T-helper 1 cell (primary cell): ENCODE measurements around the gene CCDC146.
"Not testable (repeated sequence)": the region's sequence is repeated elsewhere in the genome, so short reads cannot be mapped to it uniquely, and the experiment has no call there.

Experiments
- DNase-seq, 5 donors: peaks; one replicate each; pipeline ENCODE4 v3.0.0-alpha.2; 2012 to 2020

Gene CCDC146

DNA sequence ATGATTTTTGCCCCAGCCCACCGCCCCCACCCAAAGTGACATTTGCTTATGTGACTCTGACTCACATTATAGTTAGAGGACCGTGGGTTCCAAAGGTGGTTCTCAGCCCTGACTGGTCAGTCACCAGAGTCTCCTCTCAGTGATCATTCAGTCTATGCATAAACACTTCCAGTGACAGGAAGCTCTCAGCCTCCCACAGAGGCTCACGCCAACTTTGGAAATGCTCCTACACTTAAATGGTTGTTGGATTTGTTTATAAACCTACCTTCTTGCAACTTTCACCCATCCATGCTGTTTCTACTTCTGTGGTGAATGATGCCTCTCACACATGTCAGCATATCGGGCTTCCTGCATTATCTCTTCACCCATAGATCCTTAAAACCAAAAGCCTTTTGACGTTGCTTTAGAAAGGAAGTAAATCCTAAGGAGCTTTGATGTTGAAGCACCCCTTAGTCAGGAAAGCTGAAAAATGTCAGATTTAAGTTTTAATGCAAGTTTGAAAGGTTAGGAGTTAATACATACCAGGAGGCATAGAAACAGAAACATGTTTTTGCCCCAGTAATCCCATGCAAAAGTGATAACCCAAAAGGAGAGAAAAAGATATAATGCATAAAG, 123.7 kb downstream of the CCDC146 start:
- DNase-seq: no peak

DNA sequence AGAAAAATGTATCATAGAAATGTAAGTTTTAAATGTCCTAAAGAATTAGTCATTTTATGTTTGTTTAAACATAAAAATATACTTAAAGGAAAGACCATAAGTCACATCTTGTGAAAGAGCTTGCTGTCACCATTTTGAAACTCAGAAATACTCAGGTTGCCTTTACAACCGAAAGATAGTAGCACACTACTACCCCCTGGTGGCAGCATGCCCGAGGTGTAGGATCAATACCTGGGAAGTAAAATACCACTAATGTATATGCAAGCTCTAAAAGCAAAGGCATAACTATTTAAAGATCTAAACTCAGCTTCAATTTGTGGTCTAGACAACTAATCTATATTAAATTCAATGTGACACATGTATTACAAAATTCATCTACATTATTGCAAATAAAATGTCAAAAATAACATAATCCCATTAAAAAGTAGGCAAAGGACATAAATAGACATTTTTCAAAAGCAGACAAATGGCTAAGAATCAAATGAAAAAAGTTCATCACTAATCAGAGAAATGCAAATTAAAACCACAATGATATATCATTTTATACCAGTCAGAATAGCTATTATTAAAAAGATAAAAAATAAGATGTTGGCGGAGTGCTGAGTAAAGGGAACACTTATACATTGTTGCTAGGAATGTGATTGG, 124.9 kb downstream of the CCDC146 start:
- peak; percentile 65 to 88 (median 81) for DNase-seq

DNA sequence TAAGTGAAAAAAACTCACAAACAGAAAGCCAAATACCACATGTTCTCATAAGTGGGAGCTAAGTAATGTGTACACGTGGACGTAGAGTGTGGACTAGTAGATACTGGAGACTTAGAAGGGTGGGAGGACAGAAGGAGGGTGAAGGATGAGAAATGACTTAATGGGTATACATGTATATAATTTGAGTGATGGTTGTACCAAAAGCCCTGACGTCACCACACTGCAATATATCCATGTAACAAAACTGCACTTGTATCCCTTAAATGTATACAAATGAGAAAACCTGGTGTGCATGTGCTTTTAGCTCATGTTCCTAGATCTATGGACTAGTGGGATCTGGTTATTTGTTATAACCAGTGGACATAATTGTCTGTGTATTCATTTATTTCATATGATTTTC, 125.7 kb downstream of the CCDC146 start:
- no peak for DNase-seq

DNA sequence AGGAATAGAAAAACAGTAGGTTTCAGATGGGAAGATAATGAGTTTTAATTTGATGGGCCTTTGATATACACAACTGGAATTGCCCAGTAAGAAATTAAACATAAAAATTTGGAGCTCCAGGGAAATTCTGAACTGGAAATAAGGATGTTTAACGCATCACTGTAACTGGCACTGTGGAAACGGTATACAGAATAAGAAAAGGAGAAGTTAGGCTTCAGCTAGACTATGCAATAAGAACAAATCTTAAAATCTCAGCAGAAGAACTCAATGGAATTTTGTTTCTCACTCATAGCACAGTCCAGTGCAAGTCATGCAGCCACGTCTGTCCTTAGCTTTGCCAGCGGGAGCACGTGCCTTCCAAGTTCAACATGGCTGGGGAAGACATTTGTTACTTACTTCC, 130.1 kb downstream of the CCDC146 start:
- no peak for DNase-seq

DNA sequence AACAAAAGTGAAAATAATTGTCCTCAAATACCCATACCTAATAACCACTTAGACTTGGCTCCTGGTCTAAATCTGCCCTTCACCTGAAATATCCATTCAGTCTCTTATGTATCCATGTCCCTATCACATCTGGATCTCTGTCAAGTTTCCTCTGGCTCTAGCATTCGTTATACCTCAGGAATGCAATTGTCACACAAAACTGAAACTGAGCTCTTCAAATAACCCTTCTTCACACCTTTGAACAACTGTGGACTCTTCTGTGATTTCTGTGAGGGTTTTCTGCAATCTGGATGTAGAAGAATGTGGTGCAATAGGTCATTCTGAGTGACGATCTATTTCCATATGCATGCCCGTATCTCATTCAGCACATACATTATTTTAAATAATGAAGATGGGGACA, 130.7 kb downstream of the CCDC146 start:
- no peak for DNase-seq

DNA sequence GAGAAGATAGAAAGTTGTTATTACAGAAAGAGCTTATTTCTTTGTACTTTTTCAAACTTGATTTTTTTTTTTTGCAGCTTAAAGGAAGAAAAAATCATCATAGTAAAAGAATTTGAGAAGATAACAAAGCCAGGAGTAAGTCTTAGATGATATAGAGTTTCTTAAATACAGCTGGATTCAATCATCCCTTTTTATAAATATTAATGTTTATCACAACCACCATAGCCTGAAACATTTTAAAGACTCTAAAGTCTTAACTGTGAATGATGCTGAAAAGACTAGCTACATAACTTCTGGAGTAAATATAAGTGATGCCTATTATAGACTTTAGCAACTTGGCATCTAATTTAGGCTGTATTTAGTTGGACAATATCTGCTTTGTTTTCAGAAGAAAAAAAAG, 132.0 kb downstream of the CCDC146 start:
- DNase-seq: no peak

DNA sequence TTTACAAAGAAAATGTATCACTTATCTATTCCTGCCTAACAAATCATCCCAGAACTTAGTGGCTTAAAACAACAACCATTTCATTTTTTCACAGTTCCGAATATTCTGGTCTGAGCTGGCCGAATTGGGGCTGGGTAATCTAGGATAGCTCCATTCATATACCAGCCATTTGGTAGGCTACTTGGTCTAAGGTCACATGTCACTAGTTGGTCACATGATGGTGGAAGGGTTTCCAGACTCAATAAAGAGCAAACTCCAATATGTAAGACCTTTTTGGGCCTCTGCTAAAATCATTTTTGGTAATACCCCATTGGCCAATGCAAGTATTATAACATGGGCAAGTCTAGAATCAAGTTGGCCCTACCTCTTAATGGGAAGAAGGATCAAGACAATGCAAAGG, 132.5 kb downstream of the CCDC146 start:
- DNase-seq: no peak

DNA sequence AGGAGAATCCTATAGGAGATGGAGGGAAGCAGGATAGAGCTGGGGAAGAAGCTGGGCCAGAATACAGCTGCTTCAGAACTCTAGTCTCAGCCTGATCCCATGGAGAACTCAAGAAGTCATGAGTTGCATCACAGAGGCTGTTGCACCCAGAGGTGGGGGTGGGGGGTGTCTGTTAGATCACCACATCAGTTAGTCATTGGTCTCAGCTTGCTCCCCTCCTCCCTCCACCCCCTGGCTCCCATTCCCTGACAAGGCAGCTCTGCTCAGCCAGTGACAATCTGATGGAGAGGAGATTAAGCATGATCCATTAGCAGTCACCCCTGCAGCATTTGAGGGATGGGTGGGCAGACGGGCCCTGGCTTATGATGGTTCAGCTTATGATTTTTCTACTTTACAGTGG, 135.6 kb downstream of the CCDC146 start:
- no peak for DNase-seq

DNA sequence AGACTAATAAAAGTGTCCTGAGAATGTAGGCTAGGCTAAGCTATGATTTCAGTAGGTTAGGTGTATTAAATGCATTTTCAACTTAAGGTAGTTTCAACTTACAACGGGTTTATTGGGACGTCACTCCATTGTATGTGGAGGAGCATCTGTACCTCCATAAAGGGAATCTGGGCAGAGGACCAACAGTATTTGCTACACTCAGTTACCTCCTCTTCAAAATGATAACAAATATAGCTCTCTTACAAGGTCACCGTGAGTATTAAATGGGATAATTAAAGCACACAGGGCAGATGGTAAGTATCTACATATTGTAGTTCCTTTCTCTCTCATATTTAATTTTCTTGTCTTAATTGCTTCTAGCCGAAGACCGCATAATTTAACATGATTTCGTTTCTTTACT, 136.2 kb downstream of the CCDC146 start:
- DNase-seq: no peak

DNA sequence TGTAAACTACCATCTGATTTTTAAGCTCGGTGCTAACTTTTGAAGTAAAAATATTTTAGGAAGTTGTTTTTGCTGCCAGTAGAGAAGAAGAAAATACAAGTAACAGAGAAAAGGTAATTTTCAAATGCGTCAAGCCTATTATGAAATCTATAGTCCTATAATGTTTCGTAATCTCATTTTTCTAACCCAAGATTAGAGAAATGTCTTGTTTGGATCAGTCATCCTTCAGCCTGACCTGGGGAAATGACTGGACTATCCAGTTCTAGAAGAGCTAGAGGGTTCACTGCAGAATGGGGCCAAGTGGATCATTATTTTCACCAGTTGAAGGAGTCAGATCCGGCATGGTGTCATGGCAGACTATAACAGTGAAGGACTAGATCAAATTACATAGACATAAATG, 139.9 kb downstream of the CCDC146 start:
- DNase-seq: no peak

DNA sequence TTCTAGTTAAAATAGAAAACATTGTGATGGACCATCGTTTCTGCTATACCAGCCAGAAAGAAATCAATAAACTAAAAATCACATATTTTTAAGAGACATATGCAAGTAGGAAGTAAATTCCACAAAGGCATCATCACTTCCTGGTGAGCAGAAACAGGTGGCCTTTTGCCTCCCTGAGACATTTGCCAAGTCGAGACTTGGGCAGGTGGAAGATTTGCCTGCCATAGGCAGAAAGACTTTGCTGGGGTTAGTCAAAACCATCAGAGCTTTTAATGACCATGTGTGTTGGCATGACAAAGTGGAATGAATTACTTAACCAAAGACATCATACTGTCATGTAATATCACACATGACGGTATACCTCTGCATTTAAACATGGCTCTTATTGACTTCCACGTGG, 143.3 kb downstream of the CCDC146 start:
- DNase-seq: no peak

DNA sequence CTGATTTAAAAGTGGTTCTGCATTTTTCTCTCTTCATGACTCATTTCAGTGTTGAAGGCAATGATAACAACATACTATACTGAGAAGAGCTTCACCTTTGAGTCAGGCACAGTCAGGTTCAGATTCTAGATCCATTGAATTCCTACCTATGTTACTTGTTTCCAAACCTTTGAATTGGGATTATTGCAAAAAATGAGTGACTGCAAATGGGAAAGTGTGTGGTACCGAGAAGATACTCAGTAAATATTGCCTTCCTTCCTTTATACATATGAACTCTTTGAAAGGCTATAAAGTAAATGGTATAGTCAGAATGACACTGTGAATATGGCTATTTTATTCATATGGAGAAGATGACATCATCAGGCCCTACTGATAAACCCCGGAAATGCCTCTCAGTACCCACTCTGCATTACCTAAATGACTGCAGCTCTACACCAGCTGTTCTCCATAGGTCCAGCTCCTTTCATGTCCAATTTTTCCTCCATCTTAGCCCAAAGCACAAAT, 143.9 kb downstream of the CCDC146 start:
- DNase-seq: peak in 1 of 5 donors; percentile 82

DNA sequence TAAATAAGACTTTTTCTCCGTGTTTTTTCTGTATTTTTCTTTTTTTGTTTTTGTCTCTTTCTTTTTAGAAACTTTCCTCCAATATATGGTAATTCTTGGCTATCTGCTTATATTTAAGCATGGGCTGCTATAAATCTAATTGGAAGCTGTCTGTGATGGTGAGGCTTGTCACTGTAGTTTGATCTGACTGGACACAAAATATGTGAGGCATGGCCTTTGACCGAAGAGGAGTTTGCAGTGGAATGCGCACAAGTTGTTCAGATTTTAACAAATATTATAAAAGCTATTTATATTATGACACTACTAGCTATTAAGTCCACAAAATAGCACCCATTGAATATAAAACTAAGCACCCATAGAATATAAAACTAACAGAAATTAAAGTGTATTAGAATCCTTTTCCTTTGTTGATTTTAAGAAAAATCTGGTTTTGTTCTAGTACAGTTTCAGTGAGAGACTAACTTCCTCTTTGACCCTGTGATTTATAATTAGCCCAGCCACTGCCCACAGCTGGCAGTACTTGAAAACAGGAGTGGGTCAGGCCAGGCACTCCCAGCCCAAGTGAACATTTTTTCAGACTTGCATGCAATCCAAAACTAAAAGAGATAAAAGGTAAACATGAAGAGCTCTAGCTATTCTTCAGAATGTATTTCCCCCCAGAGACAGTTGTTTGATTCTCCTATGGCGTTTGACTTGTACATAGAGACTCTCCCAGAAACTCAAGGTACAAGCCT, 147.1 kb downstream of the CCDC146 start:
- no peak for DNase-seq

DNA sequence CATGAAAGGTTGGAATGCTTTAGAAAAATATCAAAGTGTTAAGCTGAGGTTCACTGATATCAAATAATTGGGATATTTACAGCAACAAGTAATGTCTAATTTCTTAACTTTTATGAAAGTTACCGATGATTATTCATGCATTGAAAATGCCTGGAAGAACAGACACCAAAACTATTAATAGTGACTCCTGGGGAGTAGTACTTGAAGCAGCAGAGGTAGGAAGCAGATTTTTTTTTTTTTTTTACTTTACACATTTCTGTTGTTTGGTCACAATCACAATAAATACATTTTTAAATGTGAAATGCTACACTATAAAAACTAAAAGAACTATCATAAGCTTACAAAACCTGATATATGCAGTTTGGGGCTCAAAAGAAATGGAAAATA, 147.7 kb downstream of the CCDC146 start:
- no peak for DNase-seq

DNA sequence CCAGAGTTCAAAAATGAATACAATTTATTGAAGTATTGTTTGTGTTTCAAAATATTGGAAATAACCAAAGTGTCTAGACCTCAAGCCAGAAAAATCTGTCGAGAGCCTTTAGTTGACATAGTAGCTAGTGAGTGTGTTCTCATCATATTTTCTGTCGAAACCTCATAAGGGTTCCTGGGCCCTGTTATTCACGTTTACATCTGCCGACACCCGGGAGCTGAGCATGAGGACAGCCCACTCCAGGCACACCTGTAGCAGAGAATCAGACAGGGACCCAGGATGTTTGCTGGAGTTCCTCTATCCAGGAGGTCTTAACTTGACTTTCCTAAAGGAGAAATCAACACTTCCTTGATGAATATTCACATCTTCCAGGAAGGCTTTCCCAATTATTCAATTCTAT, 149.4 kb downstream of the CCDC146 start:
- DNase-seq: no peak

DNA sequence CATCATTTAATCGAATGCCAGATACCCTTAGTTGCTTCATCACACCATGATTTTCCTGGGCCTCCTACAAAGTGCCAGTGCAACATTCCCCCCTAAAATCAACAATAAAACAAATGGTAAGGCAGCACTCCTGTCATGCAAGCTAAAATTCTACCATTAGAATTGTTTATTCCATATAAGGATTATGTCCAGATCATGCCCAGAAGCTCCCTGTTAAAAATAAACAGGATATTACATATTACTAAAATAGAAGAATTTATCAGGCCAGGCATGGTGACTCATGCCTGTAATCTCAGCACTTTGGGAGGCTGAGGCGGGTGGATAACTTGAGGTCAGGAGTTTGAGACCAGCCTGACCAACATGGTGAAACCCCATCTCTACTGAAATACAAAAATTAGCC, 153.2 kb downstream of the CCDC146 start:
- DNase-seq: not testable (repeated sequence)

DNA sequence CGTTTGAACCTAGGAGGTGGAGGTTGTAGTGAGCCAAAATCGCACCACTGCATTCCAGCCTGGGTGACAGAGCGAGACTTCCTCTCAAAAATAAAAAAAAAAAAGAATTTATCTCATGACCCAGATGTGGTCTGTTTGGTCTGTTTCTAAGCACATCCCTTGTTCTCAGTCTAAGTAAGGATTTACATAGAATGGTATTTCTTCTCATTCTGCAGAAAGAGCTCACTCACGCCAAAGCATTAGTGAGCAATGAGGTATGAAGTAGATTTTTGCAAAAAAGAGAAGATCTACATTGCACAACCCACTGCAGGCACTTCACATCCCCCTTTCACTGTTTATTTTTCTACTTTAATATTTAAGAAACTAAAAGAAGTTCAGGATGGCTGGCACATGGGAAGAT, 153.7 kb downstream of the CCDC146 start:
- no peak for DNase-seq

DNA sequence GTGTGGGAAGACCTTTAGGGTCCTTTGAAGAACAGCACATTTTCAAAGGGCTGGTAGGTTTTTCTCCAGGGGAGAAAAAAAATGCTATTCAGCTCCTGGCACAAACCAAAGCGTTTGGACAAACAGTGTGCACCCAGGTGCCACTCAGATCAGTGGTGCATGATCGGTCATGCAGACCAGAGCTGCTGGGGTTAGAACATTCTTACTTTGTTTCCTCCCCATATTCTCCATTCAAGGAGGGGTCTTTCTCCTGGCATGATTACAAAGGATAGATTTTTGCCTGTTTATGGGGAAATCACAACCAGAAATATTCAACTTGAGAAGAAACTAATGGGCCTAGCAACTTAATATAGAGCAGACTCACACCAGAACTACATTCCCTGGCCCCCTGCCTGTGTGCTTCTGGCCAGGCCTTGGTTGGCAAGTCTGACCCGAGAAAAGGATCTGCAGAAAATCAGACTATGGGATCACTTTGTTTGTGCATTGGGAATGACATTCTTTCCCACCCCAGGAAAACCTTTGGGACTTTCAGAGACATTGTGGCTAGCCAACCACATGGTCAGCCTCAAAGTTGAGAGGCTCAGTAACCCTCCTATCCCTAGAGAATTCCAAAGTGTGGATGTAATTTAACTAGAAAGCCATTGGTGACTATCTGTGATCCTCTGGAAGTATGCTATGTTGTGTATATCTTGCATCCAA, 159.5 kb downstream of the CCDC146 start:
- no peak for DNase-seq

DNA sequence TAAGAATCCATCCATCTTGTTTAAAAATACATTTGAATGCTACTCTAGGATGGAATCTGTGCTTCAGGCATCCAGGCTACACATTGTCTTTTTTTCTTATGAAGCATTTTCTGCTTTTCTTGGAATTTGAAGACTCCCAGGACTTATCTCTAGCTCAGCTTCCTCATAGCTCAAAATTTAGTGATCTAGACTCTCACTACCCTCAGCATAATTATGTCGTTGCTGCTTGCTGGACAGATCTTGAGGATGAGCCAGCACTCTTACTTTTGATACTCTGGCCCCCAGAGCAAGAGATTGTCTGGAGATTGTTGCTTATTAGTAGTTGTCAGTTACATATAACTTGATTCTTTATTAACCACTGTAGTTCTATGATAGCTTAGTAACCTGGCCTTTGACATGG, 160.5 kb downstream of the CCDC146 start:
- DNase-seq: no peak

DNA sequence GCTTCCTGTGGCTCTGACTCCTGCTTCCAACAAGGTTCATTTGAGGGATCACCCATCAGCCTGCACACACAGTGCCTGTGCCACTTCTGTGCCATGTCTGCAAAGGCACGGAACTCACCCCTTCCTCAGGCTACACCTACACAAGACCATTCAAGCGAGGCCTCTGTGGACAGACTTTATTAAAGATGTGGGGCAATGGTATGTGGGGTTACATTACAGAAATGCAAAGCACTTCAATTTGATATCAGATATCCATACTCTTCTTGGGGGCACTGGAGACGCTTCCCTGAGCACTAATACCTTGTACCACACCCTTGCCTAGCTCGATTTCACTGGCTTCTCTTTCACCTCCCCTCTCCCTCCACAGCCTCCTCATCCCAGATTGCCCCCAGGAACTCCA, 161.6 kb downstream of the CCDC146 start:
- no peak for DNase-seq

DNA sequence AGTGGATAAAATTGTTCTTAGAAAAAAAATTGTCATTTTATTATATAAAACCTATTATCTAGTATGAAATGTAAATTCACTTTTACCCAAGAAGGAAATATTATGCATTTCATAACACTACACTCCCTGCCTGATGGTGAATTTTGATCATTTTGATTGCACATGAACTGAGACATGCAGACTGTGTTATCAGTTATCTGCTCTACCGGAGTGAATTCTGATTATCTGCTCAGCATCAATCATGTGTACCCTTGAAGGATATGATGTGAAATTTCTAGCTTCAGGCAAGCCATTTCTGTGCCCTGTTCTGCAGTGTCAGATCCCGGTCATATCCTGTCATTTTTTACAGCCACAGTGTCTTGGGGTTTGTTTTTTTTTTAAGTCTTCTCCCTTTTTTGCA, 162.2 kb downstream of the CCDC146 start:
- DNase-seq: no peak

DNA sequence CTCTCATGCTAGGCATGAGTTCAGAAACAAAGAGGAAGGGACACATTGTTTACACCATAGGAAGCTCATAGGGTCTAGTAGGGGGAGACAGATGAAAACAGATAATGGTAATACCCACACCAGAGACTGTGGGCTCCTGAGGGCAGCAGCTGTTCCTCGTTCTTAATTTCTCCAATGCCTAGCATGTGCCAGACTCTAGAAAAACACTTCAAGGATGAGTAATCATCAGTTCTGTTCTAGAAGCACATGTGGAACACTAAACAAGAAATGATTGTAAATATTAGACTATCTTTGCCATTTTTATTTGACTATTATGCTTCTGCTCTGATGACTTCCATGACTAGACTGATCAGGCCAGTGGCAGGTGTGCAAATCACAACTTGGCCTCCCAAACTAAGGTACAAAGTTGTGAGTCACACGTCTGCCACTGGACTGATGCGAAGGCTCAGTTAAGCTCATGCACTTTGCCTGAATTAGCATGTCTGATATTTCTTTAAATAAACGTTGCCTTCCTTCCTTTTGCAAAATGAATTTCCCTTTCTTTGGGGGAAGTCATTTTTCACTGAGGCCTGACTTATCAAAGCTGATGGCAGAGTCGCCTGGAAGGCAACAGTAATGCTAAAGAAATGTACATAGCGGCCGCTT, 166.4 kb downstream of the CCDC146 start:
- no peak for DNase-seq

DNA sequence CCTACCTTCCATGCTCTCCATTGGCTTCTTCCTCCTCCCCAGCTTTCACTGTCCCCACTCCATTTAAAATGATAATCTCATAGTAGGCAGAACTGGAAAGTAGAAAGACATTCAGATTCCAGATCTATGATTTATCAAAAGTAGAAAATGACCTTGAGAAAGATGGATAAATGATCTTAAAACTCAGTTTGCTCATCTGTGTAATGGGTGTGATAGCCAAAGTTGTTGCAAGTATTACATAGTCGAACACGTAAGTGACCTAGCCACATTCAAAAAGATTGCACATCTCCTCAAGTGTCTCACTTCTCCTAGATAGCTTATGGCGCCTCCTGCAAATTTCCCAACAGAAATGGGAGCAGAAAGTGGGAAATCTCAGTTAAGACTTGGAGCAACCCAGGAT, 167.0 kb downstream of the CCDC146 start:
- no peak for DNase-seq
